ENCODE results near the gene TMCC2.

TMCC2 gene

DNA sequence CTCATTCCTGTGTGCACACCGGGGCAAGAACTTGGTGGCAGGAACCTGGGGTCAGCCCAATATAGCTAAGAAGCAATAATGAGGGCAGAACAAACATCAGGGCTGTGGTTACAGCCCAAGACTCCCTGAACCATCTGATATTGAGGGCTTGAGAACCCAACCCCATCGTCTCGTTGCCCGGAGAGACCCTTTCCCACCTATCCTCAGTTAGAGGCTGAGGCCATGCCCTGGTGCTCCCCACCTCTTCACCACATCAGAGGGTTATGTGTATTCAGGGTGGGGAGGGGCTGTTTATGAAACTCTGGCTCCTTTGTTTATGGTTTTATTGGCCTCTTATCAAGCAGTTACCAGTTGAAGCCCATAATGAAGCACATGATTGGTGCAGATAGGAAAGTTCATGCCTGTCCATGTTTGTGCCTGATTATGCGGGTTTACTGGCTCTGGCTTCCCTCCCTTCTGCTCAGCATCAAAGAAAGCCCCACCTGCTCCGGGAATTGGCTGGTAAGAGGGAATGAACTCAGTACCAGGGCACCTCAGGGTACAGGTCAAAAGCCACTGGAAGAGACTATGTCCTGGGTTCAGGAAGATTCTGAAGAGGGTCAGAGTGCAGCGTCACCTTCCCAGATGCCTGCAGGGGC lies 79.3 kb downstream of the TMCC2 start:
- H3K27ac ChIP-seq (replicated peaks) = no peak overlapping the region
- H3K4me3 ChIP-seq (replicated peaks; ENCODE audit: insufficient read depth, low read length) = no peak overlapping the region
- no peaks in the 10 kb centered on the region for H3K27me3 ChIP-seq (ENCODE audit: insufficient read depth, poor library complexity, severe bottlenecking)
- DNase-seq (ENCODE audit: low read depth in 1 of 2, low spot score in 1 of 2) = no peak
- TF ChIP-seq, protein P1, sequence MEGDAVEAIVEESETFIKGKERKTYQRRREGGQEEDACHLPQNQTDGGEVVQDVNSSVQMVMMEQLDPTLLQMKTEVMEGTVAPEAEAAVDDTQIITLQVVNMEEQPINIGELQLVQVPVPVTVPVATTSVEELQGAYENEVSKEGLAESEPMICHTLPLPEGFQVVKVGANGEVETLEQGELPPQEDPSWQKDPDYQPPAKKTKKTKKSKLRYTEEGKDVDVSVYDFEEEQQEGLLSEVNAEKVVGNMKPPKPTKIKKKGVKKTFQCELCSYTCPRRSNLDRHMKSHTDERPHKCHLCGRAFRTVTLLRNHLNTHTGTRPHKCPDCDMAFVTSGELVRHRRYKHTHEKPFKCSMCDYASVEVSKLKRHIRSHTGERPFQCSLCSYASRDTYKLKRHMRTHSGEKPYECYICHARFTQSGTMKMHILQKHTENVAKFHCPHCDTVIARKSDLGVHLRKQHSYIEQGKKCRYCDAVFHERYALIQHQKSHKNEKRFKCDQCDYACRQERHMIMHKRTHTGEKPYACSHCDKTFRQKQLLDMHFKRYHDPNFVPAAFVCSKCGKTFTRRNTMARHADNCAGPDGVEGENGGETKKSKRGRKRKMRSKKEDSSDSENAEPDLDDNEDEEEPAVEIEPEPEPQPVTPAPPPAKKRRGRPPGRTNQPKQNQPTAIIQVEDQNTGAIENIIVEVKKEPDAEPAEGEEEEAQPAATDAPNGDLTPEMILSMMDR (IDR thresholded peaks at IDR 0.05; ENCODE audit: insufficient read depth, low read length) = no peak
- TF ChIP-seq GABPA (IDR thresholded peaks at IDR 0.05; ENCODE audit: low read depth) (no peak), SPI1 (IDR thresholded peaks at IDR 0.05; ENCODE audit: borderline replicate concordance, low read depth) (no peak), POLR2AphosphoS5 (IDR thresholded peaks at IDR 0.05; ENCODE audit: low read depth) (no peak)
- TF ChIP-seq, protein P2, sequence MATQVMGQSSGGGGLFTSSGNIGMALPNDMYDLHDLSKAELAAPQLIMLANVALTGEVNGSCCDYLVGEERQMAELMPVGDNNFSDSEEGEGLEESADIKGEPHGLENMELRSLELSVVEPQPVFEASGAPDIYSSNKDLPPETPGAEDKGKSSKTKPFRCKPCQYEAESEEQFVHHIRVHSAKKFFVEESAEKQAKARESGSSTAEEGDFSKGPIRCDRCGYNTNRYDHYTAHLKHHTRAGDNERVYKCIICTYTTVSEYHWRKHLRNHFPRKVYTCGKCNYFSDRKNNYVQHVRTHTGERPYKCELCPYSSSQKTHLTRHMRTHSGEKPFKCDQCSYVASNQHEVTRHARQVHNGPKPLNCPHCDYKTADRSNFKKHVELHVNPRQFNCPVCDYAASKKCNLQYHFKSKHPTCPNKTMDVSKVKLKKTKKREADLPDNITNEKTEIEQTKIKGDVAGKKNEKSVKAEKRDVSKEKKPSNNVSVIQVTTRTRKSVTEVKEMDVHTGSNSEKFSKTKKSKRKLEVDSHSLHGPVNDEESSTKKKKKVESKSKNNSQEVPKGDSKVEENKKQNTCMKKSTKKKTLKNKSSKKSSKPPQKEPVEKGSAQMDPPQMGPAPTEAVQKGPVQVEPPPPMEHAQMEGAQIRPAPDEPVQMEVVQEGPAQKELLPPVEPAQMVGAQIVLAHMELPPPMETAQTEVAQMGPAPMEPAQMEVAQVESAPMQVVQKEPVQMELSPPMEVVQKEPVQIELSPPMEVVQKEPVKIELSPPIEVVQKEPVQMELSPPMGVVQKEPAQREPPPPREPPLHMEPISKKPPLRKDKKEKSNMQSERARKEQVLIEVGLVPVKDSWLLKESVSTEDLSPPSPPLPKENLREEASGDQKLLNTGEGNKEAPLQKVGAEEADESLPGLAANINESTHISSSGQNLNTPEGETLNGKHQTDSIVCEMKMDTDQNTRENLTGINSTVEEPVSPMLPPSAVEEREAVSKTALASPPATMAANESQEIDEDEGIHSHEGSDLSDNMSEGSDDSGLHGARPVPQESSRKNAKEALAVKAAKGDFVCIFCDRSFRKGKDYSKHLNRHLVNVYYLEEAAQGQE (IDR thresholded peaks at IDR 0.05; ENCODE audit: insufficient replicate concordance, low read depth) = no peak

DNA sequence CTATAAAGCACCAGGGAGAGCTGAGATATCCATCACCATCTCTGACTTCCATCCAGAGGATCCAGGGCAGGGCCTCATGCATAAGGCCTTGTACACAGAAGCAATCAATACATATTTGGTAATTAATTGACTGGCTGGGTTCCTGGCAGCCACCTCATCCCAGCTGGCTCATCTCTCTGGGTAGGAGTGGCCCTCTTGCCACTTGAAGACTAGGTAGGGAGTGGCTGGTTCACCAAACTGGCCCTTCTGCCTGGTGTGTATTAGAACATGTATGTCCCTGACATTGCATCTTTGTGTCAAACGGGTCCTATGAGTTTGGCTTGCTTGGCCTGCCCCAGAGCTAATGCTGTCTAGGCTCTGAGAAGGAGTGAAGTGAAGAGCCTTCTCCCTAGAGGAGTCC lies 82.0 kb downstream of the TMCC2 start:
- H3K27me3 ChIP-seq (ENCODE audit: insufficient read depth, poor library complexity, severe bottlenecking) = no peaks in the 10 kb centered on the region
- H3K4me3 ChIP-seq (replicated peaks; ENCODE audit: insufficient read depth, low read length) = no peak overlapping the region
- TF ChIP-seq, protein P1 (IDR thresholded peaks at IDR 0.05; ENCODE audit: insufficient read depth, low read length) = no peak
- TF ChIP-seq SPI1 (IDR thresholded peaks at IDR 0.05; ENCODE audit: borderline replicate concordance, low read depth) (no peak), GABPA (IDR thresholded peaks at IDR 0.05; ENCODE audit: low read depth) (no peak), POLR2AphosphoS5 (IDR thresholded peaks at IDR 0.05; ENCODE audit: low read depth) (no peak)
- TF ChIP-seq, protein P2 (IDR thresholded peaks at IDR 0.05; ENCODE audit: insufficient replicate concordance, low read depth) = no peak
- no peak for DNase-seq (ENCODE audit: low read depth in 1 of 2, low spot score in 1 of 2)
- H3K27ac ChIP-seq (replicated peaks) = no peak overlapping the region

DNA sequence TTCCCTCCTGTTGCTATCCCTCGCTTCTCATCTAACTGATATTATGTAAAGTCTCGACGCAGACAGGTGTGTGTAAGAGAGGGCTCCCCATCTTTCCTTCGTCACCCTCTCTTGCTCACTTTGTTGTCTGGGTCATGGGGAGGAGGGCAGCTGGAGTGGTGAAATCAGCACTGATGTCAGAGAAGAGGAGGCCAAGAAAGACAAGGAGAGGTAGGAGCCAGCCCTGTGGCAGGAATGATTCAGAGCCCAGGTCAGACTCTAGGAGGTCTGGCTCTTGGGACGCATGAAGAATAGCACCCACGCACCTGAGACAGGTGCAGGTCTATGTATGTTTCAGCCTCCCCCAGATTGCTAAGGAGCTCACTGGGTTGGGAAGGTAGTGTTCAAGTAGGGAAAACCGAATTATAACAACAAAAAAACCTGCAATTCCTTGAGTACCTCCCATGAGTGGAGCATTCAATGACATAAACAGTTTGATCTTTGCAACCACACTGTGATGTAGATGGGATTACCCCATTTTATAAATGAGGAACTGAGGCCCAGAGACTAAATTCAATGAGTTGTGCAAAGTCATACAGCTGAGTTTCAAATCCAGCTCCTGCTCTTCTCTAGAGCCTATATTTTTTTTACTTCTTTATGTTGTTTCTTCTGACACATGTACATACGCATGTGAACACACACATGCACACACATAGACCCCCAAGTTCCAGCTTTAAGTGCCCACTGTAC lies 83.4 kb downstream of the TMCC2 start:
- Histone ChIP-seq H3K27ac (replicated peaks) (no peak overlapping the region), H3K27me3 (ENCODE audit: insufficient read depth, poor library complexity, severe bottlenecking) (no peaks in the 10 kb centered on the region), H3K4me3 (replicated peaks; ENCODE audit: insufficient read depth, low read length) (no peak overlapping the region)
- TF ChIP-seq SPI1 (IDR thresholded peaks at IDR 0.05; ENCODE audit: borderline replicate concordance, low read depth) (peak; percentile 93), POLR2AphosphoS5 (IDR thresholded peaks at IDR 0.05; ENCODE audit: low read depth) (no peak), GABPA (IDR thresholded peaks at IDR 0.05; ENCODE audit: low read depth) (no peak)
- TF ChIP-seq, protein P2 (IDR thresholded peaks at IDR 0.05; ENCODE audit: insufficient replicate concordance, low read depth) = no peak
- TF ChIP-seq, protein P1 (IDR thresholded peaks at IDR 0.05; ENCODE audit: insufficient read depth, low read length) = no peak
- DNase-seq (ENCODE audit: low read depth in 1 of 2, low spot score in 1 of 2) = peak in 1 of 2 experiments; percentile 48

Data from HL-60 (cell line).